Inferior parietal cortex (tissue), 1 donor: ENCODE measurements around the gene BRF1.
"Not testable (repeated sequence)": the region's sequence is repeated elsewhere in the genome, so short reads cannot be mapped to it uniquely, and the experiment has no call there.

Experiments used
- DNase-seq: peaks from one replicate; pipeline ENCODE4 v3.0.0-alpha.2; 2016; ENCODE audit errors: extremely low spot score

BRF1 gene

DNA sequence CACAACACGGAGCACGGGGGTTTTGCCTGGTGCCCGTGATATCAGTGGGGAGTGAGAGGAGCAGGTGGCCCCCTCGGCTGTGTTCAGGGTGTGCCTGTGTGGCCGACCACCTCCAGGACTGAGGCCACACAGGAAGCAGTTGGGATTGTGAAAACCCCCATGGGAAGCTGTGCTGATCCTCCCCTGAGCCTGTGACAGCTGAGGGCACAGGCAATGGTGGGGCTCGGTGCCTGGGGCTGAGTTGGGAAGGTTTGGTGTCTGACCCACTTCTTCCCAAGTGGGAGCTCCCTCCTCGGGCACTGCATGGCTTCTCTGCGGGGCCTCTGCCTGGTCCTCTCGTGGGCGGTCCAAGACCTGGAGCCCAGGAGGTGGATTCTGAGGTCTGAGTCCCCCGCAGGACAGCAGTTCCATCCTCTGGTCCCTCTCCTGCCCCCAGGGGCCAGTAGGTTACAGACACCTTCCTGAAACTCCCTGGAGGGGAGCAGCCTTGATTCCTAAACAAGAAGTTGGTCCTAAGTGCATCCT, 31.6 kb upstream of the BRF1 start:
- no peak for DNase-seq

DNA sequence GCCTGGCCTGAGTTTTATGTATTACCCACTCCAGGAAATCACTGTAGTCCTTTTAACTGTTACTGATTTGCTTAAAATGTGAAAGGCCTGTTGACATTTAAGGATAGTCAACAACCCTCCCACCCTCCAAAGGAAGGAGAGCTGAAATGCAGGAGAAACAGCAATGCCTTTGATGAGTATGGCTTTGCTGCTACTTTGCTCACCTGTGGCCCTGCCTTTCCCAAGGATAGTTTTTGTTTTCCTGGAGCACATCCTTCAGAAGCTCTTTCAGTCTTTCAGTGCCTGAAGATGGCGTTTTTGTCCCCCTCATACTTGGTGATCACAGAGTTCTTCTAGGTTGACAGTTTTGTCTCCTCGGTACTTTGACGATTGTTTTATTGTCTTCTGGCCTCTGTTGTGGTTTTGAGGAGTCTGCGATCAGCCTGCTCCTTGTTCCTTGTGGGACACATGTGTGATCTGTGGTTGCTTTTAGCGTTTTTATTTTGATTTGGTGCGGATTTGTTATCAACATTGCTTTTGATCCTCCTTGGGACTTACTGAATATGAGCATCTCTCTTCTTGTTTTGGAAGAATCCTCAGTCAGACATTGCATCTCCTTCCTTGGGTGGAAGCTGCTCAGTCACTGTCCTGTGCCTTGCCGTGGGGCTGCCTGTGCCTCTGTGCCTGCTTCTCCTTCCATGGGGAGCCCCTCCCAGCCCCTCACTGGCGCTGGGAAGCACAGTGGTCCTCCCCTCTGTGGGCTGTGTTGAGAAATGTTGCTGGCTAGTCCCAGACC, 31.0 kb upstream of the BRF1 start:
- no peak for DNase-seq

DNA sequence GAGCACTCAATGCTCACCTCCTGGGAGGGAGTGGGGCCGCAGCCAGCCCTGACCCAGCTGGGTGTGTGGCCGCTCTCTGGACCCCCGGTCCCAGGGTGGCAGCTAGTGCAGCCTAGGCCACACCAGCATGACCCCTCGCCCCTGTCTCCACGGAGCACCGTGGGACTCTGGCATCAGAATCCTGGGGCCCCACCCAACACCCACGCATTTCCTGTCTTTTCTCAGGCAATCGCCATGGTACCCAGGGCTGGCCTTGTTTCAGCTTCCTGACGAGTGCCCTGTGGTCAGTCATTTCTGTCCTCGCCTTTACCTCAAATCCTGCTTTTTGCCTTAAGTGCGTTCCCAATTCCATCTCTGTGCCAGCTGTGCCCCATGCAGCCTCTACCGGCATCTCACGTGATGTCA, 29.7 kb upstream of the BRF1 start:
- no peak for DNase-seq

DNA sequence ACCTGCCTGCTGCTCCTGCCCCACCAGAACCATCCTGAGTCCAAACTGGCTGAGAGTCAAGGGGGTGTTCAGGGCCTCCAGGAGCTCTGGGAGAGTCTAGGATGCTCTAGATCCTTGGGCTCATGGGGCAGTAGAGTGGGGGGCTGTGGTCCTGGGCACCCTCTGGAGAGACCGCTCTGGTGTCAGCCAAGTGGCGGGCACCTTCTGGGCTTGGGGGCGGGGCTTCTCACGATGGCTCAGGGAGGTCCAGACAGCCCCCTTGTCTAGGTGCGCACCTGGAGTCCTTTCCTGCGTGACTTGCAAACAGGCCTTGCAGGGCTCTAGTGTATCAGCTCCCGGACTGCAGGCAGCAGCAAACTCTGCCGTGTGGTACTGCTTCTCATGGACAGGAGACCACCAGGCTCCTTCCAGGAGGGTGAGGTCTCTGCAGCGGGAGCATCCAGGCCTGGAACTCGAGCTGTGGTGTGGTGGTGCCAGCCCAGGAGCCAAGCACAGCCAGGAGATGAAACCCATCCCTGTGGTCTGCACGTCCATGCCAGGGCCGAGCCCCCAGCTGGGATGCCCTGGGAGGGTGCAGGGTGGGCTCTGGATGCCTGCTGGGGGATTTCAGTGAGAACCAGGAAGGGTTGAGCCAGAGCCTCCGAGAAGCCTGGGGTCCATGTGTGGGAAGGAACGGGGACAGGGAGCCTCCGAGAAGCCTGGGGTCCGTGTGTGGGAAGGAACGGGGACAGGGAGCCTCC, 28.8 kb upstream of the BRF1 start:
- DNase-seq = no peak

DNA sequence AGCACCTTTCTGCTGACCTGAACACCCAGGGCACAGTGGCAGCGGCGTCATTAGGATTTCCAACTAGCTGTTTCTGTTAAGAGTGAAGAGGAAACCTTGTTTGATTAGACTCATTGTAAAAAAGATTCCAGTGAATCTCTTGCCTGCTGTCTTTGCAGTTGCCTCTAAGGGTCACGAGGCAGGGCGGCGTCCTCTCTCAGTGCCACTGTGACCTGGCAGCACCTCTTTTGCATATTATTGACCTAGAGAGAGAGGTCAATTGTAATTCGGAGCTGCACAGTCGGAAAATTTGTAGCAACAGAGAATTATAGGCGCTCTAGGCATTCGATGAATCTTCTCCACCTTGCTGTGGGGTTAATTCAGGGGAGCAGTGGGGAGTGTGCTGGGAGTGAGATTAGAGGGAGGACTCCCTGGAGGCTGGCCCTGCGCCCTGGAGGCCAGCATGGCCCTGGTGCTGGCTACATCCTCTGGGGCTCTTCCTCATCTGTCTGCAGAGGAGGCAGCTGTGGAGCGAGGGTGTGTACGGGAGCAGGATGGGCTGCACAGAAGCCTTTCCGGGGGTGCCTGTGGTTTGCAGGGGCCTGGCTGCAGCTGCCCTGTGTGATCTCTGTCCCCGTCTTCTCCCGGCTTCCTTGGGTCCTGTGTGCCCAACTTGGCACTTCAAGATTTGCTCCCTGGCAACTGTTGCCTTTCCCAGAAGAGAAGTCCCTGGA, 28.0 kb upstream of the BRF1 start:
- no peak for DNase-seq

DNA sequence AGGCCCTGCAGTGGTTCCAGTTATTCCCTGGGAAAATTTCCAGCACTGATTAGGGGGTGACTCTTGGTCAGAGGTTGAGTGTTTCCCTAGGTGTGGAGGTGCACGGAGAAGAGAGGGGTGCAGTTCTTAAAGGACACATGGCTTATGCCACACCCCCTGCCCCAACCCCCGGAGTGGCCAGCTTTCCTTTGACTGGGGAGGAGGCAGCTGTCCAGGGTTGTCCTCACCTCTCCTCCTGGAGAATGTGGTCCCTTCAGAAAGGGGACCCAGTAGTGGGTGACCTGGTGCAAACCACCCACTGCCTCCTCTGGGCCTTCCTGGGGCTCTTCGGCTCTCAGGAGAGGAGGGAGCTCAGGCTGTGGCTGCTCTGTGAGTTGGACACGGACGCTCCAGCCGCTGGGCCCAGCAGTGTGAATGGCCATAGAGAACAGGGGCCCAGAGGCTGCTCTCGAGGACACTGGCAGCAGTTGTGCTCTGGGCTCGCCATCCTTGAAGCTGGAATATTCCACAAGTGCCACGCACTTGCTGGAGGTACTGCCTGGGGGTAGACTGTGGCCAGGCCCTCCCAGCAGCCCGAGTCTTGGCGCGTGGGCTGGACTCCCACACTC, 27.4 kb upstream of the BRF1 start:
- no peak for DNase-seq

DNA sequence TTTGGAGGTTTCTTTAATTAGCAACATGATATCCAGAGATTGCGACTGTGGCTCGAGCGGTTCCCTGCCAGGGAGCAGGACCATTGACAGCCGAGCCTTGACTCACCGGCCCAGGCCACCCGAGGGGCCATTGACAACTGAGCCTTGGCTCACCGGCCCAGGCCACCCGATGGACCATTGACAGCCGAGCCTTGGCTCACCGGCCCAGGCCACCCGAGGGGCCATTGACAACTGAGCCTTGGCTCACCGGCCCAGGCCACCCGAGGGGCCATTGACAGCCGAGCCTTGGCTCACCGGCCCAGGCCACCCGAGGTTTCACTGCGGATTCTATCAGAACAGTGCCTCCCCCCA, 26.9 kb upstream of the BRF1 start:
- not testable (repeated sequence) for DNase-seq

DNA sequence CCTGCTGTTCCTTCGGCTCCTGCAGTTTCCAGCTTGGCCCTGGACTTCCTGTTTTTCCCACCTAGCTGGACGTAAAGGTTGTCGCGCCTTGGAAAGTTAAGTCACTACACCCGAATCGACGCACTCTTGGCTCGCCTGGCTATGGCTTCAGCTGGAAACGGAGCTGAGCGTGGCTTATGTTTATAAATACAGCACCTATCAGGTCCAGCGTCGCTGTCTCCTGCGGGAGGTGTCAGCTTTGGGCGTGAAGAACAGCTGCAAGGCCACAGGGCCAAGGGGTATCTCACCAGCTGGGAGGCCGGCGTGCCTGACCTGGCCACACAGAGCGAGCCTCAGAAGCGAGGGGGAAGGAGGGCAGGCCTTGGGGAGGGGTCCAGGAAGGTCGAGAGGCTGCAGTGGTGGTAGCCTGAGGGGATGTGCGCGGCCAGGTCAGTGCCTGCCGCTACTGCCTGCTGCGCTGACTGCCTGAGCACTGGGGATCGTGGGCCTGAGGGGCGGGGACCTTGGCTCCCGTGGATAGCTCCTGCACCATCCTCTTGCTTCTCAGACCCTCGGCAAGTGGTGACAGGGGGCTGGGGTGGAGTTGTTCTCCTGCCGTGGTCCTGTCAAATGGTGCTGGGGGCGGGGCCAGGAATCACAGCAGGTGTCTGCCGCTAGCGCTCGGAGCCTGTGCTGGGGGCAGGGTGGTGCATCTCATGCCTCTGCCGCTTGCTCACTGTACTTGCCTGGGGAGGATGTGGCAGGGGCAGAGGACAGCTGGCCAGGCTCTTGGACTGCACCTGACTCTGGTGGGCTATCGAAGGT, 26.3 kb upstream of the BRF1 start:
- no peak for DNase-seq

DNA sequence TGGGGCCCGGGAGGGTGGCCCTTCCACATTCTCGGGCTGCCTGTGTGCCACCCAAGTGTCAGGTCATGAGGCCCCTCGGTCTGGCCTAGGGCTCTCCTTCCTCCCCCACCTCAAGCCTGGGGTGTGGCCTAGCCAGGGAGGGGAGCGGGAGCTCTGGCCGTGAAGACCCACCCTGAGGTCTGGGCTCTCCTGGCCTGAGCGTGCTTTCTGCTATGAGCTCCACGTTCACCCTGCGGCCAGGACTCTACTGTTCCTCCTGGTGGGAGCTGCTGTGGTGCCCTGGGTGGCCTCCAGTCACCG, 25.7 kb upstream of the BRF1 start:
- no peak for DNase-seq

DNA sequence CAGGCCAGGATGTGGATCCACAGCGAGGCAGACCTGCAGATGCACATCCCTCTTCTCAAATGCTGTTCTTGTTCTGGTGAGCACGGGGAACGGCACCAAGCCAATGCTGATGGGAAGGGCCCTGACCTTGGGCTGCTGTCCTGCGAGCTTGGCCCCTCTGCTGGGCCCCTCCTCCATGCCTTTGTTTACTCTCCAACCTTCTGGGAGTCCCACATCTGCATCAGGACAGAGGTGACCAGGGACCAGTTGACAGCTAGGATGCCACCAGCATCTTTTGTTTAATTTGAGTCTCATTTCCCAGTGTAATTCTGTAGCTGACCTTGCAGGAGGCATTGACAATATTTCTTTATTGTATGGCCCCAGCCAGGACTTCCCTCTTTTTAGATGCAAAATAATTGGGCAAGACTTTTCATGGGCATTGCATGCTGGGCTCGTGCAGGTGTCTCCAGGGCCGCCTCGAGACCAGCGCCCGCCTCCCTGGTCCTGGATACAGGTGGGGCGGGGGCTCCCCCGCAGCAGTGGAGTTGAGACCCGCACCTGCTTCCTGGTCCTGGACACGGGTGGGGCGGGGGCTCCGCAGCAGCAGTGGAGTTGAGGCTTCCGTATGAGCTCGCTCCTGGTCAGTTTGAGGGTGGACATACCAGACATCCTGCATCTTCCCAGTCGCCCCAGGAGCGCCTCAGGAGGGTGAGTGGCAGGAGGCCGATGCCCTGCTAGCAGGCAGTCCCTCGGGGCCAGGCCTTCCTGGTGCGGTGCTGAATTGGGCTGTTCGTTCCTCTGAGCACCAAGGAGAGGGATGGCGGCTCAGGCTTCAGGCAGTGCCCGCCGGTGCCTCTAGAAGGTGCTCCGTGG, 25.1 kb upstream of the BRF1 start:
- no peak for DNase-seq

DNA sequence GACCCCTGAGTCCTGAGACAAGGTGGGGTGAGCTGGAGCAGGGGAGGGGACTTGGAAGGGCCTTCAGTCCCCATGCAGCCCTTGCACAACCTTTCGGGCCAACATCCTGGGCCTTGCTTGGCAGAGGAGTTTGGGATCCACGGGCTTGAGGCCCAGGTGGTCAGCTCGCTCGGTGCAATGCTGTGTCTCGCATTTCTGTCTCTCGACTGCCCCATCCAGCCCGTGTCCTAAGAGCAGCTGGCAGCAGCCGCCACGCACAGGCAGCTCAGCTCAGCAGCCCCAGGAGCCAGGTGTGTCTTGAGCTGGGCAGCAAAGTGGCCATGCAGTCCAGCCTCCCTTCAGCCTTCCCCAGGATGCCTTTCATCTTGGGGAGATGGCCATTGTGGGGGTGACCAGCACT, 24.5 kb upstream of the BRF1 start:
- DNase-seq = no peak

DNA sequence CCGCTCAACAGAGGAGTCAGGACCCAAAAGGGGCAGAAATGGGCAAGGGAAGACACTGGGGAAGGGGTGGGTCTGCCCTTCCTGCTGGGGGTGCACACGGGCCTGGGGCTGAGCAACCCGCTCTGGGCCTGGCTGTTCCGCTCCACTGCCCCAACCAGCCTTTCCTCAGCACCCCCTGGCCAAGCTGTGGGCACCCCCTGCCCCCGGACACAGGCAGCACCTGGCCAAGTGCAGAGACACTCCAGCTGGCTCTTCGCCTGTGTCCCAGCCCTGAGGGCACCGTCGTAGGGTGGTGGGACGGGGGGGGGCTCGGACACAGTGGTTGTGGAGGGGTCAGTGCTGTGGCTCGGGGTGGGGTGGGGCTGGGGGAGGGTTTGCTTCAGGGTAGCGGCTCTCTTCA, 24.1 kb upstream of the BRF1 start:
- no peak for DNase-seq

DNA sequence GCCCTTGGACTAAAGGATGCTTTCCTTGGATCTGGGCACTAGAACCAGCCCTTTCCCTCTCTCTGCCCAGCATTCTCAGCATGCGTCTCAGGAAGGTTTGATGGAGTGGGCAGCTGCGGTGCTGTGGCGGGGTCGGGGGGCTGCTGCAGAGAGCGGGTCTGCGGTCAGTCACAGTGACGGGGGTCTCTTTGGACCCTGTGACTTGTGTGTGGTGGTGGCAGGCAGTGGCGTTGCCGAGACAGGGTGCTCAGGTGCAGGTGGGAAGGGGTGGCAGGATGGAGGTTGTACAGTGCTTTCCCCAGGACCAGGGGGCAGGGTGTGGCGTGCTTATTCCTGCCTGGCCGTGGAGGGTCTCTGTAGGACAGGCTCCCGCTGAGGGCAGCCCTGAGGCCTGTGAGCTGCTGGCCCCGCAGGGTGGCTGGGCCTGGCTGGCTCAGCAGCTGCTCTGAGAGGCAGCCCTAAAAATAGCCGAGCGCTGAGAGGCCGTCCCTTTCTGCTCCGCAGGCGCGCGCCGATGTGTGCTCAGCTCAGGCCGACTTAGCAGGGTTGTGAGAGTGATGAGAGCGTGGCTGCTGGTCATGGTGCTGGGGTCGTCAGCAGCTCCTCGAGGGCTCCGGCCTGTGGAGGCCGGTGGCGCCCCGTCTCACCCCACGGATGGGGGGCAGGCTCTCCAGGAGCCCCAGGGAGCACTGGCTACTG, 23.4 kb upstream of the BRF1 start:
- DNase-seq = peak; percentile 31

DNA sequence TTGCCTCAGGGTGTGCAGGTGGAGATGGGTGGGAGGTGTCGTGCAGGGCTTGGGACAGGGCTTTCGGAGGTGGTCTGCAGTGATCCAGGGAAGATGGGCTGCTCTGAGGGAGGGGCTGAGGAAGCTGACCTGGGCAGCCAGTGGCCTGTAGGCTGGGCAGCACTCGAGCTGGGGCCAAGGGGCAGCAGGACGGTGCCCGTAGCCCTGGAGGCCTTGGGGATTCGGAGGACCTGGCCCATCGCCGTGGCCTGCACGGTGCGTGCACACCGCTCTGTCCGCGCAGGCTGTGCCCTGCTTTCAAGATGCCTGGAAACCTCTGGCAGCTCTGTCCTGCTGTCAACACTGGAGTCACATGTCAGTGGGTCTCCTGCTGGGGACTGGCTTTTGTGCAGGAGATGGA, 22.9 kb upstream of the BRF1 start:
- no peak for DNase-seq

DNA sequence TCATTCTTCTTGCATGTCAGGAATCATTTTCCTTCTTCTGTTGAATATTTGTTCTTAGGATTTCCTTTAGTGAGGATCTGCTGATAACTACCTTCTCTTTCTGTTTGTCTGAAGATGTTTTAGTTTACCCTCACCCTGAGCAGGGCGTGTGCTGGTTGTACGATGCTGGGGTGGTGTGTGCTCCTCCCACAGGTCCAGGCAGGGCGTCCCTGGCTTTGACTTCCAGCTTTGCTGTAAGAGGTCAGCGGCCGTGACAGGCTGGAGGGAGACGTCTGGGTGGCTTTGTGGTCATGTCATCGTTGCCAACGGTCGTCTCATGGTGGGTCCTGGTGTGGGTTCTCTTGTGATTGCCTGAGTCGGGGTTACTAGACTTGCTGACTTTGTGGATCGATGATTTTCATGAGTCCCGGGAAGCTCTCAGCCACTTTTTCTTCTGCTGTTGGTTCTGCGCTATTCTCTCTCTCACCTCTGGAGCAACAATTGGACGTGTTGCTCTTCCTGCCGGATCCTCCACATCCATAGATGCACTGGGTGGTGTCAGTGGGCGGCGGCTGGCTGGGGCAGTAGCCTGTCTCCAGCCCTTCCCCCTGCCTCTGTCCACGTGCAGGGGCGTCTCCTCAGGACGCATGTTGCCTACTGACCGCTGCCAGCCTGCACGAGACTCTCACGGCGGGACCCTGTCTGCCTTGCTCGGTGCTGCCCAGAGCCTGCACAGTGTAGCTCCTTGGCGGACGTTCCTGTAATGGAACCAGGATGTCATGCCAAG, 22.2 kb upstream of the BRF1 start:
- DNase-seq = no peak

DNA sequence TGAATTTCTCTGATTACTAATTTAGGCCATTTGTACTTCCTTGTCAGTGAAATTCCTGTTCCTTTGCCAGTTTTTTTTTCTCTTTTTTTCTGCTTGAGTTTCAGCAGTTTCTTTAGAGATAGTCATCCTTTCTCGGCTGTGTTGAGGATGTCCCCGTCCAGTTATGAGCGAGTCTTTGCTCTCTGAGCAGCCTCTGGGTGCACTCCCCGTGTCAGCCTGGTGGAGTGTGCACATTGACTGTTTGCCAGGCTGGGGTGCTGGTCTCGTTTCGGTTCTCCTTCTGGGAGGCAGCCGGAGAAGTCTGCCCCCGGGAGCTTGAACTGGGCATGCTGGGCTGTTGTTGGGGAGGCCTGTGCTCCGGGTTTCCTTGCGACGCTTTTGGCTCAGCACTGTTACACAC, 16.7 kb upstream of the BRF1 start:
- peak; percentile 36 for DNase-seq

DNA sequence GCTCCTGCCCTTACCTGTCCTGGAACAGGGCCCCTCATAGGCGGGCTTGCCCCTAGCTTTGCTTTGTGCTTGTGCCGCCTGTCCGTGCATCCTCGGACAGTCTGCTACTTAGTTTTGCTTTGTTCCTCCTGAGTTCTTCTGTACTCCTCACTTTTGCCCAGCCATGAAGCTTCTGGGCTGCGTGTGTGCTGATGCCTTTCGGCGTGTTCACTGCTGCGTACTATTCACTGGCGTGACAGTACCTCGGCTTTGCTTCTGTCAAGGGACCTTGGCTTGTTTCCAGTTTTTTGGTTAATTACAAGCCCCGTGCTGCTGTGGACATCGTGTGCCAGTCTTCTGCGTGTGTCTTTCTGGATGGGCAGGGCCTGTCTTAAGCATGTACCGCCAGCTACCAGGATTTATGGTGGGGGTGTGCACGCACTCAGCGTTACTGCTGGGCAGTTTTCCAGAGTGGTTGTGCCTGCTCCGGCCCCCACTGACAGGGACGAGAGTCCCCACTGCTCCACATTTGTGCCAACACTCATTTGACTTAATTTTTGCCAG, 16.2 kb upstream of the BRF1 start:
- DNase-seq = no peak

DNA sequence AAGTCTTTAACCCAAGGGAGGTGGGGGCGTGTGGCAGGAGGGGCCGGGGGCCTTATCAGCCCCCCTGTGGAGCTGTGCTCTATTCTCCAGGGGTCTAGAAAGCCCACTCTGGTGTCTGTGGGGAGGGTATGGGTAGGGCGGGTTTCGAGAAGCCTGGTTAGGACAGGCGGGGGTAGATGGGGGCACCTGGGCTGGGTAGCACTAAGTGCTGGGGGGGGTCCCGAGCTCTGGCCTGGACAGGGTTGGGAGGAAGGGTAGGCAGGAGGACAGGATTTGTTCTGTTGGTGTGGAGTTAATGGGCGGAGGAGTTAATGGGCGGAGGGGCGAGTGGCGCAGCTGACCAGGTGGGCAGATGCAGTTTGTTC, 15.8 kb upstream of the BRF1 start:
- no peak for DNase-seq

DNA sequence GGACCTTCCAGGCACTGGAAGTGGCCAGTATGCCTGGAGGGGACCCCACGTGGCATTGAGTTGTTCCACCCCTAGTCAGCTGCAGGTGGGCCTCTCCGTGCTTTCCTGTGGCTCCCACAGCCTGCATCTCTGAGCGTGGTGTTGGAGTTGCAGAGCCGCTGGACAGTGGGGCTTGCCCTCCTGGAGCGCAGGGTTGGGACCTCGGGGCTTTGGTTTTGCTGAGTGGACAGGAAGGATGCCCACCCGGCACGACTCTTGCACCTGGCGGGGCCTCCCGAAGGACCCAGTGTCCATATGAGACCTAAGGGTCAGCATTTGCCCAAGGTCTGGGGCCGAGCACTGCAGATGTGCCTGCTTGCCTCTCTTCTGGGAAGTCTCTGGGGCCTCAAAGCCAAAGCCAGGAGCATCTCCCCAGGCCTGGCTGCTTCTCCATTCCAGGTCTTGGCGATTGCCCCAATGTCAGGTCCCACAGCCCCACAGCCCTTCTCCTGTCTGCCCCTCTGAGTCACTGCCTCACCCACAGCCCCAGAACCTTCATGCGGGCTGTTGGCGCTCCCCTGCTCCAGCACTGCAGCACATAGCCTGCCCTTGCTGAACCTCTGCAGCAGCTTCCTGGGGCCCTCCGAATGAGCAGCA, 15.3 kb upstream of the BRF1 start:
- no peak for DNase-seq
